A549 (cell line): Measurements from ENCODE around the gene IGF2BP1. TPM values are rescaled to one million over a fixed set of nuclear protein-coding genes. Genes with fewer than 3 reads are reported as not detected.

Experiments used
- ATAC-seq, 2 experiments: fragments of 200-7000 bp in 1 of 2; fragments of >200 bp in 1 of 2; cut with Nextera tagmentation in 1 of 2; cut with Tn5 transposase in 1 of 2; 3 replicates each; pipeline versions ENCODE4 v1.8.0 to v1.9.1; 2018 to 2020; ENCODE audit warnings: mild to moderate bottlenecking in 1 of 2, moderate library complexity in 1 of 2
- CTCF ChIA-PET: fragments of 300-600 bp; sonication (Branson Sonifier 250); formaldehyde crosslinking; extraction: SDS; loops from one replicate; lab custom pipeline; 2021; ENCODE audit warnings: antibody characterized with exemption, inconsistent platforms; lab: Yijun Ruan, JAX
- POLR2A ChIA-PET: fragments of 350-600 bp; formaldehyde crosslinking; extraction: SDS; loops from one replicate; lab custom pipeline; 2021; ENCODE audit warnings: antibody characterized with exemption, inconsistent platforms; lab: Yijun Ruan, JAX
- DNase-seq, 2 experiments: peaks; one replicate each; pipeline versions ENCODE4 v3.0.0 to v3.0.0-alpha.2; 2011 to 2016; ENCODE audit warnings: low read depth in 1 of 2, low spot score in 1 of 2
- FAIRE-seq: peaks from 2 replicates; lab custom pipeline; 2011; peaks lifted over from hg19 to GRCh38; lab: Jason Lieb, UNC
- H3K27ac ChIP-seq, 2 experiments: fragments of >200 bp; sonication (Bioruptor Twin); formaldehyde crosslinking; 3 replicates each; pipeline ENCODE4 v1.5.1; 2016 to 2017
- H3K4me1 ChIP-seq: fragments of >200 bp; sonication (Bioruptor Twin); formaldehyde crosslinking; 3 replicates; pipeline ENCODE4 v1.6.1; 2016
- H3K4me2 ChIP-seq: fragments of >200 bp; sonication (Bioruptor Twin); formaldehyde crosslinking; 3 replicates; pipeline ENCODE4 v1.6.1; 2016
- H3K4me3 ChIP-seq: fragments of >200 bp; sonication (Bioruptor Twin); formaldehyde crosslinking; 3 replicates; pipeline ENCODE4 v1.5.1; 2016
- H3K9me3 ChIP-seq: fragments of >200 bp; sonication (Bioruptor Twin); formaldehyde crosslinking; 3 replicates; pipeline ENCODE4 v1.6.1; 2016
- CBX2 ChIP-seq: fragments of 200-600 bp; sonication (generic); IDR thresholded peaks from 2 replicates; pipeline ENCODE4 v1.6.1; 2016; ENCODE audit warnings: low read depth, mild to moderate bottlenecking, borderline replicate concordance
- CBX8 ChIP-seq: fragments of 200-600 bp; sonication (generic); IDR thresholded peaks from 2 replicates; pipeline ENCODE4 v1.6.1; 2016
- CHD2 ChIP-seq: fragments of 150-350 bp; IDR thresholded peaks from 2 replicates; pipeline ENCODE4 v1.6.1; 2014; ENCODE audit warnings: low read length; ENCODE audit not compliant: partially characterized antibody
- CHD4 ChIP-seq: fragments of 200-600 bp; sonication (generic); IDR thresholded peaks from 2 replicates; pipeline ENCODE4 v1.6.1; 2016; ENCODE audit warnings: antibody characterized with exemption, mild to moderate bottlenecking, borderline replicate concordance
- CTCF ChIP-seq: fragments of >200 bp; sonication (Bioruptor Twin); formaldehyde crosslinking; IDR thresholded peaks from 3 replicates; pipeline ENCODE4 v1.5.1; 2016
- E2F6 ChIP-seq: IDR thresholded peaks from 2 replicates; pipeline ENCODE4 v1.6.1; 2012; ENCODE audit warnings: low read depth, borderline replicate concordance
- EP300 ChIP-seq, 2 experiments: fragments of >200 bp; sonication (Bioruptor Twin); formaldehyde crosslinking; IDR thresholded peaks; 2 replicates in 1 of 2; 3 replicates in 1 of 2; pipeline ENCODE4 v1.6.1; 2016 to 2017
- FOSL2 ChIP-seq, 2 experiments: fragments of 450-650 bp in 1 of 2; fragments of >200 bp in 1 of 2; sonication (Bioruptor Twin) in 1 of 2; formaldehyde crosslinking; IDR thresholded peaks; 2 replicates each; pipeline versions ENCODE4 v1.5.0 to v1.6.1; 2016 to 2020; ENCODE audit warnings: mild to moderate bottlenecking in 1 of 2, moderate library complexity in 1 of 2
- FOXS1 ChIP-seq: fragments of 250-450 bp; sonication (Bioruptor Pico); IDR thresholded peaks from 2 replicates; pipeline ENCODE4 v1.5.0; 2020; ENCODE audit warnings: mild to moderate bottlenecking, moderate library complexity
- HDAC2 ChIP-seq: fragments of 200-600 bp; sonication (generic); IDR thresholded peaks from 2 replicates; pipeline ENCODE4 v1.6.1; 2016
- HES2 ChIP-seq: fragments of >200 bp; sonication (Bioruptor Twin); formaldehyde crosslinking; IDR thresholded peaks from 2 replicates; pipeline ENCODE4 v1.6.1; 2016
- HEYL ChIP-seq: fragments of 250-450 bp; sonication (Bioruptor Pico); IDR thresholded peaks from 2 replicates; pipeline ENCODE4 v1.8.0; 2021; ENCODE audit warnings: mild to moderate bottlenecking, moderate library complexity
- HOXA7 ChIP-seq: fragments of 250-450 bp; sonication (Bioruptor Pico); IDR thresholded peaks from 2 replicates; pipeline ENCODE4 v1.5.0; 2020; ENCODE audit warnings: mild to moderate bottlenecking, moderate library complexity
- HOXB13 ChIP-seq: fragments of 250-450 bp; sonication (Bioruptor Pico); IDR thresholded peaks from 2 replicates; pipeline ENCODE4 v1.5.0; 2020; ENCODE audit warnings: low read depth, mild to moderate bottlenecking, moderate library complexity
- HOXB5 ChIP-seq: fragments of 250-450 bp; sonication (Bioruptor Pico); IDR thresholded peaks from 2 replicates; pipeline ENCODE4 v1.5.0; 2020; ENCODE audit warnings: mild to moderate bottlenecking, moderate library complexity
- JUN ChIP-seq, 2 experiments: fragments of >200 bp; sonication (Bioruptor Twin); formaldehyde crosslinking; IDR thresholded peaks; 2 replicates in 1 of 2; 3 replicates in 1 of 2; pipeline ENCODE4 v1.6.1; 2016 to 2017
- JUNB ChIP-seq: fragments of >200 bp; sonication (Bioruptor Twin); formaldehyde crosslinking; IDR thresholded peaks from 2 replicates; pipeline ENCODE4 v1.6.1; 2016
- KDM1A ChIP-seq: fragments of 200-600 bp; sonication (generic); IDR thresholded peaks from 2 replicates; pipeline ENCODE4 v1.6.1; 2016; ENCODE audit warnings: low read depth, mild to moderate bottlenecking
- MAFK ChIP-seq: fragments of 450-650 bp; IDR thresholded peaks from 2 replicates; pipeline ENCODE4 v1.6.1; 2014; ENCODE audit not compliant: partially characterized antibody
- MYC ChIP-seq: IDR thresholded peaks from 2 replicates; pipeline ENCODE4 v1.6.1; 2012; ENCODE audit warnings: mild to moderate bottlenecking, inconsistent platforms, low read length, improper control_type of control experiment, borderline replicate concordance
- NFE2L2 ChIP-seq: fragments of 150-350 bp; conservative IDR thresholded peaks from 2 replicates; pipeline ENCODE4 v1.6.1; 2014; ENCODE audit warnings: low read length
- NPAS2 ChIP-seq: fragments of 250-450 bp; sonication (Bioruptor Pico); IDR thresholded peaks from 2 replicates; pipeline ENCODE4 v1.8.0; 2022; ENCODE audit warnings: mild to moderate bottlenecking, moderate library complexity, borderline replicate concordance
- POLR2A ChIP-seq: IDR thresholded peaks from 2 replicates; pipeline ENCODE4 v1.6.1; 2012; ENCODE audit warnings: mild to moderate bottlenecking, low read length
- POLR2AphosphoS2 ChIP-seq: conservative IDR thresholded peaks from 2 replicates; pipeline ENCODE4 v1.6.1; 2012; ENCODE audit warnings: low read length, improper control_type of control experiment, inconsistent platforms
- RAD21 ChIP-seq, 2 experiments: fragments of >200 bp in 1 of 2; sonication (Bioruptor Twin) in 1 of 2; formaldehyde crosslinking in 1 of 2; IDR thresholded peaks in 1 of 2; conservative IDR thresholded peaks in 1 of 2; 2 replicates in 1 of 2; 3 replicates in 1 of 2; pipeline ENCODE4 v1.6.1; 2012 to 2018; ENCODE audit warnings: inconsistent platforms in 1 of 2
- RARB ChIP-seq: fragments of 250-450 bp; sonication (Bioruptor Pico); IDR thresholded peaks from 2 replicates; pipeline ENCODE4 v1.8.0; 2021; ENCODE audit warnings: mild to moderate bottlenecking, moderate library complexity
- RCOR1 ChIP-seq: fragments of 150-350 bp; IDR thresholded peaks from 2 replicates; pipeline ENCODE4 v1.6.1; 2014; ENCODE audit warnings: antibody characterized with exemption, low read length, low read depth
- RNF2 ChIP-seq: fragments of 200-600 bp; sonication (generic); IDR thresholded peaks from 2 replicates; pipeline ENCODE4 v1.6.1; 2016; ENCODE audit warnings: low read depth, mild to moderate bottlenecking, antibody characterized with exemption, moderate library complexity, borderline replicate concordance
- SMC3 ChIP-seq: fragments of >200 bp; sonication (Bioruptor Twin); formaldehyde crosslinking; IDR thresholded peaks from 3 replicates; pipeline ENCODE4 v1.6.1; 2018; ENCODE audit warnings: inconsistent platforms
- SREBF2 ChIP-seq: fragments of 450-650 bp; IDR thresholded peaks from 2 replicates; pipeline ENCODE4 v1.6.1; 2014; ENCODE audit warnings: mild to moderate bottlenecking, moderate library complexity
- TP53 ChIP-seq: fragments of 250-450 bp; sonication (Bioruptor Pico); IDR thresholded peaks from 2 replicates; pipeline ENCODE4 v1.5.0; 2021; ENCODE audit warnings: mild to moderate bottlenecking, moderate library complexity
- USF2 ChIP-seq: fragments of 450-650 bp; IDR thresholded peaks from 2 replicates; pipeline ENCODE4 v1.6.1; 2014; ENCODE audit warnings: antibody characterized with exemption
- ZSCAN20 ChIP-seq: fragments of 250-450 bp; sonication (Bioruptor Pico); IDR thresholded peaks from 2 replicates; pipeline ENCODE4 v1.8.0; 2022; ENCODE audit warnings: mild to moderate bottlenecking, moderate library complexity
- WGBS: methylation state at CpG from one replicate; pipeline ENCODE4 v1.1.6; 2017; ENCODE audit errors: missing lambda C conversion rate; 5-methylcytosine and 5-hydroxymethylcytosine counted together
- polyA plus RNA-seq, 4 experiments: library from polyadenylated mRNA; depleted of rRNA in 3 of 4; stranded (reverse); fragments of >200 nt; fragmentation: RNase III in 1 of 4; extraction: RNeasy Plus Mini Kit Qiagen cat#74134 plus additional on column Dnase treatment in 1 of 4; gene quantifications; 2 replicates in 3 of 4; 3 replicates in 1 of 4; pipeline ENCODE4 v1.2.3, GENCODE V29; 2011 to 2017
- TF ChIP-seq, protein P1 (sequence below): IDR thresholded peaks from 2 replicates; pipeline ENCODE4 v1.6.1; 2012

The IGF2BP1 gene
- polyA plus RNA-seq, 2 of the 4 experiments (the other 2 are of a cell fraction), result 26.2 to 40.3 TPM

DNA sequence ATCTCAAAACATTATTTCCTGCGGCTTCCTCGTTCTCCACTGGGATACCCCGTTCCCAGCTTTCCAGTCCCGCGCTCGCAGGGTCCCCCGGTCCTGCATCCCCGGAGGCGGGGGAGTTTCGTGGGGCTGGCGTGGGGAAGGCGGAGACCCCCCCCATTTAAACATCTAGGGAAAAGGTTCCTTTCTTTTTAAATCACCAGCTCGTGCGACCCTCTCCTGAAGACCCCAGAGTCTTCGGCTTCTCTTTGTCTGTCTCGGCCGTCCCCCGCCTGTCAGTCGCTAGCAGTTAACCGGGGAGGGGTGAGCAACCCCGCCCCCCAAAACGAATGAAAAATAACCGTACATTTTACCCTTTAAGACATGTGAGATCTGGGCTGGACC is 473 bp upstream of the IGF2BP1 start:
- peaks cover 37% of the 10 kb centered on the region for H3K4me1 ChIP-seq
- POLR2A ChIA-PET, result interaction anchor here (0.7 to 9.1 kb wide), 26 partner anchors 9 to 233 kb away, joined by 3 to 156 read pairs (median 5); partner anchors contain the start of genes ATP5MC1, GIP and SNF8
- no peak for DNase-seq
- no peak for FAIRE-seq
- H3K4me3 ChIP-seq, result peak overlapping the region; percentile 60
- H3K4me2 ChIP-seq, result peak overlapping the region; percentile 90
- peak in 1 of 2 experiments; percentile 45; a peak in 1 of 6 replicates for ATAC-seq
- WGBS, result 2% methylated on average over 22 of the region's 23 CpGs
- H3K9me3 ChIP-seq, result no peaks in the 10 kb centered on the region
- peak in 1 of 2 experiments; percentile 74; a peak in 2 of 5 replicates for TF ChIP-seq JUN (IDR thresholded peaks at IDR 0.05)
- TF ChIP-seq, protein P1, sequence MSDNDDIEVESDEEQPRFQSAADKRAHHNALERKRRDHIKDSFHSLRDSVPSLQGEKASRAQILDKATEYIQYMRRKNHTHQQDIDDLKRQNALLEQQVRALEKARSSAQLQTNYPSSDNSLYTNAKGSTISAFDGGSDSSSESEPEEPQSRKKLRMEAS, result no peak
- peak; percentile 65; the same call in 1 of the 2 replicates for TF ChIP-seq HOXA7
- TF ChIP-seq CHD2, result peak; percentile 64
- peak; percentile 58; the same call in 1 of the 2 replicates for TF ChIP-seq FOXS1 (CRISPR knock-in tag)
- CTCF ChIA-PET, result interaction anchor here (0.8 to 30.3 kb wide), 18 partner anchors 8 to 231 kb away, joined by 3 to 639 read pairs (median 4); partner anchors contain the start of gene SNF8
- peak overlapping the region; percentile 93 to 97 for H3K27ac ChIP-seq

- ATAC-seq, result peak in 1 of 2 experiments; percentile 3; a peak in 3 of 6 replicates
- Histone ChIP-seq H3K4me2 (peak overlapping the region; percentile 90), H3K4me1 (peaks cover 44% of the 10 kb centered on the region), H3K9me3 (no peaks in the 10 kb centered on the region), H3K27ac (peak overlapping the region; percentile 93 to 97), H3K4me3 (peak overlapping the region; percentile 60)
- ChIA-PET CTCF (interaction anchor here (0.6 to 30.3 kb wide), 15 partner anchors 14 to 325 kb away, joined by 3 to 639 read pairs (median 5); partner anchors contain the start of genes ATP5MC1, GIP and SNF8), POLR2A (interaction anchor here (0.6 to 9.1 kb wide), 19 partner anchors 8 to 319 kb away, joined by 3 to 156 read pairs (median 9); partner anchors contain the start of genes ATP5MC1, SNF8 and UBE2Z)
- 1% methylated on average over 57 of the region's 63 CpGs for WGBS
- FAIRE-seq, result no peak
- DNase-seq, result no peak
- TF ChIP-seq EP300 (IDR thresholded peaks at IDR 0.05), result no peak
- no peak for TF ChIP-seq HES2
- no peak for TF ChIP-seq RNF2
- TF ChIP-seq, protein P1, result no peak
- TF ChIP-seq CHD4, result no peak
- TF ChIP-seq MYC, result no peak
- TF ChIP-seq RARB (CRISPR knock-in tag), result no peak
- no peak for TF ChIP-seq NFE2L2
- TF ChIP-seq CTCF, result no peak
- TF ChIP-seq SREBF2, result no peak
- TF ChIP-seq MAFK, result no peak
- TF ChIP-seq KDM1A, result no peak
- no peak for TF ChIP-seq POLR2AphosphoS2
- no peak for TF ChIP-seq CBX8
- TF ChIP-seq E2F6, result no peak
- TF ChIP-seq TP53 (CRISPR knock-in tag), result no peak
- TF ChIP-seq USF2, result no peak
- no peak for TF ChIP-seq FOSL2 (IDR thresholded peaks at IDR 0.05)
- no peak for TF ChIP-seq FOSL2 (CRISPR knock-in tag; IDR thresholded peaks at IDR 0.05)
- TF ChIP-seq JUNB, result no peak
- TF ChIP-seq HOXB13 (CRISPR knock-in tag), result no peak
- no peak for TF ChIP-seq HDAC2
- no peak for TF ChIP-seq RAD21 (conservative IDR thresholded peaks at IDR 0.05 in 1 of 2, IDR thresholded peaks at IDR 0.05 in 1 of 2)
- peak in 1 of 2 experiments; percentile 63; a peak in 3 of 5 replicates for TF ChIP-seq JUN (IDR thresholded peaks at IDR 0.05)
- no peak for TF ChIP-seq CBX2
- TF ChIP-seq HEYL (CRISPR knock-in tag), result no peak
- TF ChIP-seq POLR2A, result 0 out of 2 replicates have a peak, but pooled peaks have one; percentile 2
- TF ChIP-seq HOXA7, result no peak
- no peak for TF ChIP-seq HOXB5 (CRISPR knock-in tag)
- no peak for TF ChIP-seq RCOR1
- no peak for TF ChIP-seq ZSCAN20 (CRISPR knock-in tag)
- TF ChIP-seq SMC3, result peak; percentile 9; the same call in 2 of the 3 replicates
- TF ChIP-seq NPAS2, result no peak
Measured at GRCh38 chr17:48997827-48998586, 822 bp downstream of the IGF2BP1 start.
